NB4 (cell line): Measurements from ENCODE around the gene NSMCE1.
"Not testable (repeated sequence)": the region's sequence is repeated elsewhere in the genome, so short reads cannot be mapped to it uniquely, and the experiment has no call there.

Experiments
- DNase-seq: peaks from one replicate; pipeline ENCODE4 v3.0.0; 2010; ENCODE audit warnings: low read depth
- H3K4me3 ChIP-seq: one replicate; pipeline ENCODE4 v1.5.1; 2011; ENCODE audit warnings: mild to moderate bottlenecking, low read depth, low read length, moderate library complexity
- CTCF ChIP-seq: IDR thresholded peaks from one replicate; pipeline ENCODE4 v1.5.1; 2012; ENCODE audit warnings: low read depth, low read length
- MAX ChIP-seq: IDR thresholded peaks from 2 replicates; pipeline ENCODE4 v1.6.1; 2011; ENCODE audit warnings: low read depth, low read length
- MYC ChIP-seq: IDR thresholded peaks from 2 replicates; pipeline ENCODE4 v1.6.1; 2011; ENCODE audit warnings: low read depth, low read length
- POLR2A ChIP-seq: IDR thresholded peaks from 2 replicates; pipeline ENCODE4 v1.6.1; 2011; ENCODE audit warnings: mild to moderate bottlenecking; ENCODE audit not compliant: insufficient read length; ENCODE audit errors: extremely low read depth

NSMCE1 gene

GRCh38 chr16:27291106-27291505, 22.5 kb upstream of the NSMCE1 start:
- H3K4me3 ChIP-seq, result no peak overlapping the region
- no peak for DNase-seq
- TF ChIP-seq CTCF (no peak), POLR2A (no peak), MAX (no peak), MYC (no peak)

GRCh38 chr16:27290562-27290961, 22.0 kb upstream of the NSMCE1 start:
- no peak overlapping the region for H3K4me3 ChIP-seq
- DNase-seq, result no peak
- TF ChIP-seq CTCF (no peak), MYC (no peak), MAX (no peak), POLR2A (no peak)

GRCh38 chr16:27289669-27290068, 21.1 kb upstream of the NSMCE1 start:
- H3K4me3 ChIP-seq, result no peak overlapping the region
- no peak for DNase-seq
- no peak for TF ChIP-seq MAX
- no peak for TF ChIP-seq POLR2A
- no peak for TF ChIP-seq CTCF
- no peak for TF ChIP-seq MYC

GRCh38 chr16:27288313-27288712, 19.7 kb upstream of the NSMCE1 start:
- DNase-seq, H3K4me3 ChIP-seq: not testable (repeated sequence)

- TF ChIP-seq POLR2A, result no peak
- TF ChIP-seq MAX, result no peak
- no peak for TF ChIP-seq MYC
- TF ChIP-seq CTCF, result no peak
- no peak for DNase-seq
- no peak overlapping the region for H3K4me3 ChIP-seq
Observed at GRCh38 chr16:27287887-27288286, 19.3 kb upstream of the NSMCE1 start.

GRCh38 chr16:27287051-27287811, 18.7 kb upstream of the NSMCE1 start:
- DNase-seq, result no peak
- H3K4me3 ChIP-seq, result no peak overlapping the region
- no peak for TF ChIP-seq POLR2A
- TF ChIP-seq MYC, result no peak
- TF ChIP-seq CTCF, result no peak
- no peak for TF ChIP-seq MAX
